ENCODE results near the gene CRTC1. TPM values are rescaled to one million over a fixed set of nuclear protein-coding genes. Genes with fewer than 3 reads are reported as not detected.

CRTC1 gene
- total RNA-seq, 1 experiment from 2014 or later: 18.1 TPM

GRCh38 chr19:18697680-18698079 is 14.2 kb downstream of the CRTC1 start:
- Histone ChIP-seq H3K4me3 (ENCODE audit: low read depth, low read length, poor library complexity, severe bottlenecking) (no peak overlapping the region), H3K27me3 (replicated peaks; ENCODE audit: insufficient read depth, low read depth, low read length, poor library complexity) (no peaks in the 10 kb centered on the region), H3K36me3 (ENCODE audit: insufficient read depth, low read length, poor library complexity, severe bottlenecking) (no peaks in the 10 kb centered on the region), H3K4me1 (ENCODE audit: insufficient read depth, low read length, poor library complexity, severe bottlenecking) (peaks cover 22% of the 10 kb centered on the region), H3K9me3 (ENCODE audit: low read depth, low read length, poor library complexity, severe bottlenecking) (no peaks in the 10 kb centered on the region), H3K27ac (ENCODE audit: low read depth, low read length, poor library complexity, severe bottlenecking) (no peak overlapping the region)
- no peak for TF ChIP-seq EZH2 (IDR thresholded peaks at IDR 0.05; ENCODE audit: borderline replicate concordance, low read depth, low read length, poor library complexity, severe bottlenecking)
- TF ChIP-seq, protein P1, sequence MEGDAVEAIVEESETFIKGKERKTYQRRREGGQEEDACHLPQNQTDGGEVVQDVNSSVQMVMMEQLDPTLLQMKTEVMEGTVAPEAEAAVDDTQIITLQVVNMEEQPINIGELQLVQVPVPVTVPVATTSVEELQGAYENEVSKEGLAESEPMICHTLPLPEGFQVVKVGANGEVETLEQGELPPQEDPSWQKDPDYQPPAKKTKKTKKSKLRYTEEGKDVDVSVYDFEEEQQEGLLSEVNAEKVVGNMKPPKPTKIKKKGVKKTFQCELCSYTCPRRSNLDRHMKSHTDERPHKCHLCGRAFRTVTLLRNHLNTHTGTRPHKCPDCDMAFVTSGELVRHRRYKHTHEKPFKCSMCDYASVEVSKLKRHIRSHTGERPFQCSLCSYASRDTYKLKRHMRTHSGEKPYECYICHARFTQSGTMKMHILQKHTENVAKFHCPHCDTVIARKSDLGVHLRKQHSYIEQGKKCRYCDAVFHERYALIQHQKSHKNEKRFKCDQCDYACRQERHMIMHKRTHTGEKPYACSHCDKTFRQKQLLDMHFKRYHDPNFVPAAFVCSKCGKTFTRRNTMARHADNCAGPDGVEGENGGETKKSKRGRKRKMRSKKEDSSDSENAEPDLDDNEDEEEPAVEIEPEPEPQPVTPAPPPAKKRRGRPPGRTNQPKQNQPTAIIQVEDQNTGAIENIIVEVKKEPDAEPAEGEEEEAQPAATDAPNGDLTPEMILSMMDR (conservative IDR thresholded peaks at IDR 0.05; ENCODE audit: low read depth, low read length): no peak
- no TSS peak for BruUV-seq (replicated peaks)
- intact Hi-C loops (cut with micrococcal nuclease; ENCODE audit: unreplicated experiment): no loop called here
- CTCF ChIA-PET: no interaction called here
- POLR2A ChIA-PET (ENCODE audit: low non-redundant PET): no interaction called here
- no peak for DNase-seq (ENCODE audit: low spot score)

DNA sequence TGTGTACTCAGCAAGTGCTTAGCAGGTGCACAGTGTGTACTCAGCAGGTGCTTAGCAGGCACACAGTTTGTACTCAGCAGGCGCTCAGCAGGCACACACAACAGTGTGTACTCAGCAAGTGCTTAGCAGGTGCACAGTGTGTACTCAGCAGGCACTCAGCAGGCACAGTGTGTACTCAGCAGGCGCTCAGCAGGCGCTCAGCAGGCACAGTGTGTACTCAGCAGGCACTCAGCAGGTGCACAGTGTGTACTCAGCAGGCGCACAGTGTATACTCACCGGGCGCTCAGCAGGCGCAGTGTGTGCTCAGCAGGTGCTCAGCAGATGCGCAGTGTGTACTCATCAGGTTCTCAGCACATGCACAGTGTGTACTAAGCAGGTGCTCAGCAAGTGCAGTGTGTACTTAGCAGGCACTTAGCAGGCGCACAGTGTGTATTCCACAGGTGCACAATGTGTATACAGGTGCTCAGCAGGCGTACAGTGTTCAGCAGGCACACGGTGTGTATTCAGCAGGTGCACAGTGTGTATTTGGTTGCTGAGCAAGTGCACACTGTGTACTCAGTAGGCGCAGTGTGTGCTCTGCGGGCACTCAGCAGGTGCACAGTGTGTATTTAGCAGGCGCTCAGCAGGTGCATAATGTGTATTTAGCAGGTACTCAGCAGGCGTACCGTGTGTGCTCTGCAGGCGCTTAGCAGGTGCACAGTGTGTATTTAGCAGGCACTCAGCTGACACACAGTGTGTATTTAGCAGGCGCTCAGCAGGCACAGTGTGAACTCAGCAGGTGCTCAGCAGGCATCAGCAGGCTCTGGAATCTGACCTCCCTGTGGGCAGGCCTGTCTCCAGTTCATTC is 15.1 kb downstream of the CRTC1 start:
- peak; percentile 38 for DNase-seq (ENCODE audit: low spot score)
- intact Hi-C loops (cut with micrococcal nuclease; ENCODE audit: unreplicated experiment): no loop called here
- TF ChIP-seq, protein P1 (conservative IDR thresholded peaks at IDR 0.05; ENCODE audit: low read depth, low read length): no peak
- TF ChIP-seq EZH2 (IDR thresholded peaks at IDR 0.05; ENCODE audit: borderline replicate concordance, low read depth, low read length, poor library complexity, severe bottlenecking): no peak
- Histone ChIP-seq H3K9me3 (ENCODE audit: low read depth, low read length, poor library complexity, severe bottlenecking) (no peaks in the 10 kb centered on the region), H3K27me3 (replicated peaks; ENCODE audit: insufficient read depth, low read depth, low read length, poor library complexity) (no peaks in the 10 kb centered on the region), H3K4me3 (ENCODE audit: low read depth, low read length, poor library complexity, severe bottlenecking) (no peak overlapping the region), H3K36me3 (ENCODE audit: insufficient read depth, low read length, poor library complexity, severe bottlenecking) (no peaks in the 10 kb centered on the region), H3K4me1 (ENCODE audit: insufficient read depth, low read length, poor library complexity, severe bottlenecking) (peaks cover 22% of the 10 kb centered on the region), H3K27ac (ENCODE audit: low read depth, low read length, poor library complexity, severe bottlenecking) (no peak overlapping the region)
- CTCF ChIA-PET: no interaction called here
- POLR2A ChIA-PET (ENCODE audit: low non-redundant PET): no interaction called here
- no TSS peak for BruUV-seq (replicated peaks)

- no peak for TF ChIP-seq EZH2 (IDR thresholded peaks at IDR 0.05; ENCODE audit: borderline replicate concordance, low read depth, low read length, poor library complexity, severe bottlenecking)
- TF ChIP-seq, protein P1 (conservative IDR thresholded peaks at IDR 0.05; ENCODE audit: low read depth, low read length): no peak
- intact Hi-C loops (cut with micrococcal nuclease; ENCODE audit: unreplicated experiment): no loop called here
- ChIA-PET CTCF (interaction anchor here (0.6 kb wide), 1 partner anchor 106 kb away, joined by 4 read pairs; no protein-coding TSS in a partner anchor), POLR2A (ENCODE audit: low non-redundant PET) (no interaction called here)
- Histone ChIP-seq H3K27me3 (replicated peaks; ENCODE audit: insufficient read depth, low read depth, low read length, poor library complexity) (no peaks in the 10 kb centered on the region), H3K4me1 (ENCODE audit: insufficient read depth, low read length, poor library complexity, severe bottlenecking) (peaks cover 22% of the 10 kb centered on the region), H3K4me3 (ENCODE audit: low read depth, low read length, poor library complexity, severe bottlenecking) (no peak overlapping the region), H3K9me3 (ENCODE audit: low read depth, low read length, poor library complexity, severe bottlenecking) (no peaks in the 10 kb centered on the region), H3K27ac (ENCODE audit: low read depth, low read length, poor library complexity, severe bottlenecking) (no peak overlapping the region), H3K36me3 (ENCODE audit: insufficient read depth, low read length, poor library complexity, severe bottlenecking) (no peaks in the 10 kb centered on the region)
- DNase-seq (ENCODE audit: low spot score): no peak
- no TSS peak for BruUV-seq (replicated peaks)
Measured at GRCh38 chr19:18699403-18700054, 16.0 kb downstream of the CRTC1 start.
